K562 (cell line): ENCODE results near the gene MFSD11. TPM values are rescaled to one million over a fixed set of nuclear protein-coding genes. Genes with fewer than 3 reads are reported as not detected.

ENCODE experiments used
- ATAC-seq: fragments of 200-7000 bp; cut with Tn5 transposase; 3 replicates; pipeline ENCODE4 v1.9.1; 2020; ENCODE audit warnings: moderate library complexity
- BruUV-seq: library from RNA; stranded (reverse); fragments of 400-500 nt; replicated peaks from 2 replicates; lab custom pipeline; 2021; lab: Mats Ljungman, UMichigan
- CTCF ChIA-PET: fragments of 300-600 bp; formaldehyde crosslinking; extraction: SDS; loops from one replicate; lab custom pipeline; 2021; ENCODE audit warnings: low intra/inter-chr PET ratio; lab: Yijun Ruan, JAX
- POLR2A ChIA-PET: fragments of 300-600, 350-650 bp; sonication (Branson Sonifier 250); formaldehyde crosslinking; extraction: SDS; loops from one replicate; lab custom pipeline; 2021; ENCODE audit warnings: antibody characterized with exemption, inconsistent platforms; lab: Yijun Ruan, JAX
- DNase-seq, 4 experiments: peaks; one replicate each; pipeline versions ENCODE4 v3.0.0 to v3.0.0-alpha.2; 2011 to 2018; ENCODE audit warnings: low spot score in 3 of 4, mixed read lengths in 3 of 4; ENCODE audit errors: extremely low read depth in 1 of 4
- FAIRE-seq: peaks from 2 replicates; lab custom pipeline; 2011; peaks lifted over from hg19 to GRCh38; lab: Jason Lieb, UNC
- H2AFZ ChIP-seq: 2 replicates; pipeline ENCODE4 v1.6.0; 2011; ENCODE audit warnings: low read depth, low read length, control low read depth, inconsistent platforms
- H3K27ac ChIP-seq: fragments of 200-600 bp; 3 replicates; pipeline ENCODE4 v1.8.0; 2011; ENCODE audit warnings: low read depth, mild to moderate bottlenecking, control low read depth, inconsistent platforms, low read length, moderate library complexity, mixed read lengths; ENCODE audit errors: extremely low read depth
- H3K27me3 ChIP-seq, 2 experiments: fragments of 300-600 bp in 1 of 2; 2 replicates in 1 of 2; 3 replicates in 1 of 2; pipeline versions ENCODE4 v1.6.0 to v1.8.0; 2011; ENCODE audit warnings: inconsistent platforms in 2 of 2, low read length in 2 of 2, mild to moderate bottlenecking in 1 of 2, mixed read lengths in 1 of 2, moderate library complexity in 1 of 2; ENCODE audit not compliant: control insufficient read depth in 2 of 2, insufficient read depth in 2 of 2
- H3K36me3 ChIP-seq: fragments of 300-600 bp; 3 replicates; pipeline ENCODE4 v1.8.0; 2011; ENCODE audit warnings: mild to moderate bottlenecking, low read length, inconsistent platforms; ENCODE audit not compliant: control insufficient read depth, insufficient read depth
- H3K4me1 ChIP-seq, 2 experiments: fragments of 200-600 bp in 1 of 2; replicated peaks in 1 of 2; 2 replicates in 1 of 2; 3 replicates in 1 of 2; pipeline versions ENCODE4 v1.5.1 to v1.8.0; 2011; ENCODE audit warnings: inconsistent platforms in 2 of 2, low read length in 2 of 2, mild to moderate bottlenecking in 1 of 2, mixed read lengths in 1 of 2, moderate library complexity in 1 of 2; ENCODE audit not compliant: control insufficient read depth in 2 of 2, insufficient read depth in 2 of 2
- H3K4me2 ChIP-seq: 2 replicates; pipeline ENCODE4 v1.6.1; 2011; ENCODE audit warnings: low read length, control low read depth, inconsistent platforms, mixed read lengths; ENCODE audit not compliant: insufficient read depth
- H3K4me3 ChIP-seq: fragments of 200-600 bp; sonication (generic), shearing (Covaris generic); 2 replicates; pipeline ENCODE4 v1.5.1; 2016; ENCODE audit warnings: control low read depth, inconsistent platforms
- H3K79me2 ChIP-seq: fragments of 200-600 bp; 3 replicates; pipeline ENCODE4 v1.8.0; 2011; ENCODE audit warnings: low read length, inconsistent platforms; ENCODE audit not compliant: control insufficient read depth, insufficient read depth
- H3K9ac ChIP-seq, 2 experiments: 2 replicates each; pipeline versions ENCODE4 v1.6.0 to v1.6.1; 2011; ENCODE audit warnings: low read depth in 2 of 2, low read length in 2 of 2, control low read depth in 1 of 2, inconsistent platforms in 1 of 2, mild to moderate bottlenecking in 1 of 2, mixed read lengths in 1 of 2; ENCODE audit not compliant: insufficient read depth in 1 of 2
- H3K9me1 ChIP-seq: one replicate; pipeline ENCODE4 v1.6.0; 2011; ENCODE audit warnings: inconsistent platforms, mild to moderate bottlenecking, low read length, moderate library complexity; ENCODE audit not compliant: control insufficient read depth, insufficient read depth
- H3K9me3 ChIP-seq: replicated peaks from 2 replicates; pipeline ENCODE4 v1.5.1; 2011; ENCODE audit warnings: low read depth, low read length, inconsistent platforms; ENCODE audit not compliant: control insufficient read depth, insufficient read depth
- H4K20me1 ChIP-seq: replicated peaks from 2 replicates; pipeline ENCODE4 v1.6.1; 2011; ENCODE audit warnings: low read length, inconsistent platforms, mixed read lengths; ENCODE audit not compliant: control insufficient read depth, insufficient read depth
- ATF2 ChIP-seq: sonication (generic); formaldehyde crosslinking; IDR thresholded peaks from 2 replicates; pipeline ENCODE4 v1.8.1; 2022; ENCODE audit warnings: missing genetic modification reagents
- BCLAF1 ChIP-seq, 2 experiments: fragments of 450-650 bp in 1 of 2; IDR thresholded peaks; 2 replicates each; pipeline ENCODE4 v1.6.1; 2011 to 2017; ENCODE audit warnings: low read depth in 2 of 2, antibody characterized with exemption in 1 of 2, borderline replicate concordance in 1 of 2, low read length in 1 of 2, mild to moderate bottlenecking in 1 of 2, mixed read lengths in 1 of 2; ENCODE audit not compliant: control insufficient read depth in 1 of 2
- CBFB ChIP-seq: sonication (generic); formaldehyde crosslinking; IDR thresholded peaks from 2 replicates; pipeline ENCODE4 v1.4.0; 2020; ENCODE audit warnings: mild to moderate bottlenecking, missing genetic modification reagents
- CREM ChIP-seq: IDR thresholded peaks from 2 replicates; pipeline ENCODE4 v1.6.1; 2014; ENCODE audit warnings: antibody characterized with exemption, low read depth
- FIP1L1 ChIP-seq: fragments of 200-400 bp; formaldehyde crosslinking; IDR thresholded peaks from 2 replicates; pipeline ENCODE4 v1.6.1; 2018; ENCODE audit warnings: mild to moderate bottlenecking, low read depth, low read length; ENCODE audit not compliant: poor library complexity, severe bottlenecking
- GTF3C2 ChIP-seq: IDR thresholded peaks from 3 replicates; pipeline ENCODE4 v1.6.1; 2011; ENCODE audit warnings: borderline replicate concordance, mild to moderate bottlenecking, moderate library complexity; ENCODE audit not compliant: insufficient read length; ENCODE audit errors: extremely low read depth
- JUNB ChIP-seq: fragments of 450-650 bp; formaldehyde crosslinking; conservative IDR thresholded peaks from 2 replicates; pipeline ENCODE4 v1.4.0; 2020; ENCODE audit warnings: mild to moderate bottlenecking
- MBD1 ChIP-seq: fragments of 250-450 bp; sonication (Bioruptor Pico); IDR thresholded peaks from 2 replicates; pipeline ENCODE4 v1.8.0; 2022; ENCODE audit warnings: inconsistent platforms
- PKNOX1 ChIP-seq: fragments of 450-650 bp; IDR thresholded peaks from 2 replicates; pipeline ENCODE4 v1.6.1; 2016
- TCF7 ChIP-seq: sonication (generic); IDR thresholded peaks from 2 replicates; pipeline ENCODE4 v1.6.1; 2016; ENCODE audit warnings: antibody characterized with exemption, borderline replicate concordance
- ZNF324 ChIP-seq: fragments of 250-450 bp; sonication (Bioruptor Pico); IDR thresholded peaks from 2 replicates; pipeline ENCODE4 v1.4.0; 2020; ENCODE audit warnings: mild to moderate bottlenecking
- WGBS: fragments of 100-300 bp; shearing (Covaris generic); methylation state at CpG from one replicate; pipeline ENCODE4 v1.1.6; 2016; ENCODE audit warnings: low coverage, mixed read lengths; ENCODE audit not compliant: insufficient coverage; ENCODE audit errors: missing lambda C conversion rate; 5-methylcytosine and 5-hydroxymethylcytosine counted together
- in situ Hi-C: fragments of 300-500 bp; cut with MboI; formaldehyde crosslinking; loops from 4 replicates; pipeline ENCODE4 v1.15.0; 2018; ENCODE audit warnings: inconsistent platforms, mixed read lengths
- intact Hi-C: fragments of 100-400 bp; cut with micrococcal nuclease; formaldehyde crosslinking; loops from 2 replicates; pipeline ENCODE4 v1.14.2; 2022
- polyA plus RNA-seq, 8 experiments: library from polyadenylated mRNA; depleted of rRNA in 4 of 8; stranded (reverse) in 5 of 8; unstranded in 3 of 8; fragments of >200 nt; fragmentation: Nextera tagmentation in 2 of 8; fragmentation: Illumina TruSeq in 1 of 8; extraction: Ambion mirVana in 2 of 8; extraction: Trizol in 1 of 8; gene quantifications; 2 replicates each; pipeline versions ENCODE4 v1.2.1 to v1.2.3, GENCODE V29; 2011 to 2014; ENCODE audit warnings: inconsistent platforms in 1 of 8, missing spikeins in 1 of 8
- total RNA-seq, 7 experiments: library from RNA; depleted of rRNA in 6 of 7; stranded (reverse); fragments of >200 nt in 6 of 7; fragmentation: Illumina TruSeq in 2 of 7; extraction: Trizol in 2 of 7; gene quantifications; 2 replicates each; pipeline versions ENCODE4 v1.2.1 to v1.2.3, GENCODE V29; 2011 to 2021; ENCODE audit warnings: low replicate concordance in 1 of 7

The MFSD11 gene
- total and polyA plus RNA-seq, 9 of the 15 experiments (the other 6 are each of a cell fraction or from before 2014, with no cell fraction given) = 14.4 to 24.5 (median 19.9) TPM

- 19% methylated on average over 10 of the region's 12 CpGs for WGBS
- no peaks in the 10 kb centered on the region for H4K20me1 ChIP-seq
- no peak for ATAC-seq
- peak overlapping the region in 1 of 2 experiments; percentile 52; a peak in 2 of 4 replicates for H3K9ac ChIP-seq
- in situ Hi-C loops = no loop called here
- H3K27me3 ChIP-seq = peaks cover 10 to 66% of the 10 kb centered on the region in 2 experiments; a peak in 4 of 5 replicates
- CTCF ChIA-PET = no interaction called here
- H3K27ac ChIP-seq = no peak overlapping the region
- H3K9me1 ChIP-seq = no peaks in the 10 kb centered on the region
- no peak for FAIRE-seq
- POLR2A ChIA-PET = interaction anchor here (0.8 to 1.0 kb wide), 3 partner anchors 10 to 92 kb away, joined by 3 to 4 read pairs (median 3); no protein-coding TSS in a partner anchor
- H3K9me3 ChIP-seq = no peaks in the 10 kb centered on the region
- BruUV-seq = no TSS peak
- intact Hi-C loops = no loop called here
- no peak for DNase-seq
- H3K36me3 ChIP-seq = no peaks in the 10 kb centered on the region
- H3K79me2 ChIP-seq = no peaks in the 10 kb centered on the region
- no peaks in the 10 kb centered on the region; a peak in 1 of 5 replicates for H3K4me1 ChIP-seq
- H3K4me2 ChIP-seq = no peak overlapping the region
- H3K4me3 ChIP-seq = no peak overlapping the region
- no peak overlapping the region for H2AFZ ChIP-seq
- TF ChIP-seq JUNB (no peak), BCLAF1 (IDR thresholded peaks at IDR 0.05; ENCODE audit: borderline replicate concordance in 1 of 2, control insufficient read depth in 1 of 2, low read depth in 2 of 2, low read length in 1 of 2) (no peak), TCF7 (no peak), ZNF324 (CRISPR knock-in tag) (no peak), FIP1L1 (no peak), MBD1 (CRISPR knock-in tag) (no peak), ATF2 (no peak), GTF3C2 (no peak), CREM (no peak), PKNOX1 (no peak), CBFB (CRISPR knock-in tag) (no peak)
These were observed 86.2 kb downstream of the MFSD11 start for GRCh38 chr17:76824093-76824492.
